B cell (primary cell): ENCODE measurements around the gene TBPL2.

ENCODE experiments used
- EZH2 ChIP-seq: IDR thresholded peaks from 2 replicates; pipeline ENCODE4 v1.6.1; 2012; ENCODE audit warnings: borderline replicate concordance, low read depth, mild to moderate bottlenecking, moderate library complexity, low read length; ENCODE audit not compliant: insufficient read depth, poor library complexity, severe bottlenecking
- TF ChIP-seq, protein P1 (sequence below): fragments of 200-600 bp; IDR thresholded peaks from one replicate; pipeline ENCODE4 v1.8.0; 2022; ENCODE audit warnings: antibody characterized with exemption, mild to moderate bottlenecking

DNA sequence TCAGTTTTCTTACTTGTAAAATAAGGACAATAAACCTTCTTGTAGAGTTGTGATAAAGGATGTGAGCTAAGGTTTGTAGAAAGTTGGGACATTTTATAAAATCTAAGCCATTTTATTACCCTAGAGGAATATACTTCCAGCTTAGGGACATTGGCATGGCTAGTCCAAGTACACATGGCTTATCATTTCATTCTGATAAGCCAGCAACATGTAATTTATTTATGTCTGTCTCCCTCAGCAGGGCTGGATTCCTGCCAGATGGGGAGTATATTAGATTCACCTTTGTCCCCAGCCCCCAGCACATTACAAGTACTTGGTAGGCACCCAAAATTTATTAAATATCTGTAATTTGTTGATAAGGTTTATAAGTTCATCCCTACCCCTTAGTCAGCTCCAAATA lies 22.5 kb downstream of the TBPL2 start:
- TF ChIP-seq, protein P1, sequence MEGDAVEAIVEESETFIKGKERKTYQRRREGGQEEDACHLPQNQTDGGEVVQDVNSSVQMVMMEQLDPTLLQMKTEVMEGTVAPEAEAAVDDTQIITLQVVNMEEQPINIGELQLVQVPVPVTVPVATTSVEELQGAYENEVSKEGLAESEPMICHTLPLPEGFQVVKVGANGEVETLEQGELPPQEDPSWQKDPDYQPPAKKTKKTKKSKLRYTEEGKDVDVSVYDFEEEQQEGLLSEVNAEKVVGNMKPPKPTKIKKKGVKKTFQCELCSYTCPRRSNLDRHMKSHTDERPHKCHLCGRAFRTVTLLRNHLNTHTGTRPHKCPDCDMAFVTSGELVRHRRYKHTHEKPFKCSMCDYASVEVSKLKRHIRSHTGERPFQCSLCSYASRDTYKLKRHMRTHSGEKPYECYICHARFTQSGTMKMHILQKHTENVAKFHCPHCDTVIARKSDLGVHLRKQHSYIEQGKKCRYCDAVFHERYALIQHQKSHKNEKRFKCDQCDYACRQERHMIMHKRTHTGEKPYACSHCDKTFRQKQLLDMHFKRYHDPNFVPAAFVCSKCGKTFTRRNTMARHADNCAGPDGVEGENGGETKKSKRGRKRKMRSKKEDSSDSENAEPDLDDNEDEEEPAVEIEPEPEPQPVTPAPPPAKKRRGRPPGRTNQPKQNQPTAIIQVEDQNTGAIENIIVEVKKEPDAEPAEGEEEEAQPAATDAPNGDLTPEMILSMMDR, result no peak
- TF ChIP-seq EZH2, result no peak
